HFF-Myc (cell line): ENCODE results near the gene SHROOM1.

Experiments used
- DNase-seq: peaks from one replicate; pipeline ENCODE4 v3.0.0-alpha.2; 2011; ENCODE audit warnings: low read depth; ENCODE audit errors: extremely low read depth
- H3K4me3 ChIP-seq: replicated peaks from 2 replicates; pipeline ENCODE4 v1.5.1; 2011; ENCODE audit warnings: low read depth, mild to moderate bottlenecking, control low read depth, low read length
- TF ChIP-seq, protein P1 (sequence below): IDR thresholded peaks from 2 replicates; pipeline ENCODE4 v1.5.1; 2012; ENCODE audit warnings: mild to moderate bottlenecking, low read depth, low read length, control low read depth; ENCODE audit errors: missing control alignments

Gene SHROOM1, protein sequence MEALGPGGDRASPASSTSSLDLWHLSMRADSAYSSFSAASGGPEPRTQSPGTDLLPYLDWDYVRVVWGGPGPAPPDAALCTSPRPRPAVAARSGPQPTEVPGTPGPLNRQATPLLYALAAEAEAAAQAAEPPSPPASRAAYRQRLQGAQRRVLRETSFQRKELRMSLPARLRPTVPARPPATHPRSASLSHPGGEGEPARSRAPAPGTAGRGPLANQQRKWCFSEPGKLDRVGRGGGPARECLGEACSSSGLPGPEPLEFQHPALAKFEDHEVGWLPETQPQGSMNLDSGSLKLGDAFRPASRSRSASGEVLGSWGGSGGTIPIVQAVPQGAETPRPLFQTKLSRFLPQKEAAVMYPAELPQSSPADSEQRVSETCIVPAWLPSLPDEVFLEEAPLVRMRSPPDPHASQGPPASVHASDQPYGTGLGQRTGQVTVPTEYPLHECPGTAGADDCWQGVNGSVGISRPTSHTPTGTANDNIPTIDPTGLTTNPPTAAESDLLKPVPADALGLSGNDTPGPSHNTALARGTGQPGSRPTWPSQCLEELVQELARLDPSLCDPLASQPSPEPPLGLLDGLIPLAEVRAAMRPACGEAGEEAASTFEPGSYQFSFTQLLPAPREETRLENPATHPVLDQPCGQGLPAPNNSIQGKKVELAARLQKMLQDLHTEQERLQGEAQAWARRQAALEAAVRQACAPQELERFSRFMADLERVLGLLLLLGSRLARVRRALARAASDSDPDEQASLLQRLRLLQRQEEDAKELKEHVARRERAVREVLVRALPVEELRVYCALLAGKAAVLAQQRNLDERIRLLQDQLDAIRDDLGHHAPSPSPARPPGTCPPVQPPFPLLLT

DNA sequence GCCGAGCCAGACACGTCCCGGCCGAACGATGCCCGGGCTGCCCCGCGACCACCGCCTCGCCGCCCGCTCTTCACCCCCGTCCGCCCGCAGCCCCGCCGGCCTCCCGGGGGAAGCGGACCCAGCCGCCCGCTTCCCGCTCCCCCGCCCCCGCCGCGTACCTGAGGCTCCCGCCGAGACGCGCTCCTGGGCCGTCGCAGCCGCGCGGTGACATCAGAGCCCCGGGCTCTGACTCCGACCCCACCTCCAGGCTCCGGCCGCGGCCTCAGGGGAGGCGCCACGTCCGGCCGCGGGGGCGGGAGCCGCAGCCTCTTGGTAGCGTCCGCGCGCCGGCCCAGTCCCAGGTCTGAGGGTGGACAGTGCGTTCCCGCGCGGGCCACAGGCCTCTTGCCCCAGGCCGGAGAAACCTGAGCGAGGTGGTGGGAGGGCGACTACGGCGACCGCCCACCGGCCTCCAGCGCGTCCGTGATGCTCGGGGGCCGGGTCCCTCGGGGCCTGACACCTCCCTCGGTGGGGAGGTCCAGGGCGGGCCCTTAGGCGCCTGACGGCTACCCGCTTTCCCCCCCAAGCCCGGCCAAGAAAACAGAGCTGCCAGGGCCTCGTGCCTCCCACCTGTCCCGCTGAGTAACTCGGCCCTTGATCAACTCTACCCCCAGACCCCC, at the start of gene SHROOM1:
Gene SHROOM1, minus strand, starts transcription at position 212 of the 659 bp plus-strand sequence. CDS start 4,507 bp downstream, outside the sequence.
- no peak for DNase-seq
- TF ChIP-seq, protein P1, sequence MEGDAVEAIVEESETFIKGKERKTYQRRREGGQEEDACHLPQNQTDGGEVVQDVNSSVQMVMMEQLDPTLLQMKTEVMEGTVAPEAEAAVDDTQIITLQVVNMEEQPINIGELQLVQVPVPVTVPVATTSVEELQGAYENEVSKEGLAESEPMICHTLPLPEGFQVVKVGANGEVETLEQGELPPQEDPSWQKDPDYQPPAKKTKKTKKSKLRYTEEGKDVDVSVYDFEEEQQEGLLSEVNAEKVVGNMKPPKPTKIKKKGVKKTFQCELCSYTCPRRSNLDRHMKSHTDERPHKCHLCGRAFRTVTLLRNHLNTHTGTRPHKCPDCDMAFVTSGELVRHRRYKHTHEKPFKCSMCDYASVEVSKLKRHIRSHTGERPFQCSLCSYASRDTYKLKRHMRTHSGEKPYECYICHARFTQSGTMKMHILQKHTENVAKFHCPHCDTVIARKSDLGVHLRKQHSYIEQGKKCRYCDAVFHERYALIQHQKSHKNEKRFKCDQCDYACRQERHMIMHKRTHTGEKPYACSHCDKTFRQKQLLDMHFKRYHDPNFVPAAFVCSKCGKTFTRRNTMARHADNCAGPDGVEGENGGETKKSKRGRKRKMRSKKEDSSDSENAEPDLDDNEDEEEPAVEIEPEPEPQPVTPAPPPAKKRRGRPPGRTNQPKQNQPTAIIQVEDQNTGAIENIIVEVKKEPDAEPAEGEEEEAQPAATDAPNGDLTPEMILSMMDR = no peak

DNA sequence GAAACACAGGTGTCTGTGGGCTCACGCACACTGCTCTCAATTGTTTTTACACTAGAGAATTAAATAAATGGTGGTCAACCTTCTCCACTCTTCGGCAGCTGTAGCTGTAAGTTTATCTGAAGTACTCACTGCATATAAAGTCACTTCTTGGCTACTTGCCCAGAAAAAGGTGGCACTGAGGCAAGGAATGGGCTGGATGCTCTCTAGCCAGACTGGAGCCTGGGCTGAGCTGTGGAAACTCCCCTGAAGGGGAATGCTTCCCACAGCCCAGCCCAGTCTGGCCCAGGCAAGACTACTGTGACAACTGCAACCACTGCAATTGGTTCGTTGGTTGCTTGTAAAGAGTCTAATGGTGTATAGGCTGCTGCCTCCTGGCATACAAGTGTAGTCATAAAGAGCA, 47.5 kb upstream of the SHROOM1 start:
- H3K4me3 ChIP-seq = no peak overlapping the region
- DNase-seq = no peak
- TF ChIP-seq, protein P1 = no peak

More for the DNA sequence above, at the start of gene SHROOM1:
- peak within 1 kb of the TSS; percentile 52 for H3K4me3 ChIP-seq

DNA sequence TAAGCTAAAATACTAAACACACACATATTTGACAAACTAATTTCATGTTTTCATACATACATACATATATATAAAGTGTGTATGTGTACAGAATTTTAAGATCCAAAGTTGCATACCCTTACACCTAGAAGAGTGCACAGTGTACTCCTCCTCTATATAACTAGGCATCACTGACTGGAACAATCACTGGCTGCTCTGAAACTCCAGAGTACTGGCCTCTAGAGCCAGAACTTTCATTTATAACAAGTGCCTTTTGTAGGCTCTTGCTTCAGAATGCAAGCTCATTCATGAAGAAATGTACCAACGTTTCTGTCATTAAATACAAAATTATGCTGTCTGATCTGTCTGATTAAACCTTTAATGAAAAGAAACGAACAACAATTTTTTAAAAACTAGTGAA, 47.0 kb upstream of the SHROOM1 start:
- no peak for DNase-seq
- TF ChIP-seq, protein P1 = no peak
- H3K4me3 ChIP-seq = no peak overlapping the region

DNA sequence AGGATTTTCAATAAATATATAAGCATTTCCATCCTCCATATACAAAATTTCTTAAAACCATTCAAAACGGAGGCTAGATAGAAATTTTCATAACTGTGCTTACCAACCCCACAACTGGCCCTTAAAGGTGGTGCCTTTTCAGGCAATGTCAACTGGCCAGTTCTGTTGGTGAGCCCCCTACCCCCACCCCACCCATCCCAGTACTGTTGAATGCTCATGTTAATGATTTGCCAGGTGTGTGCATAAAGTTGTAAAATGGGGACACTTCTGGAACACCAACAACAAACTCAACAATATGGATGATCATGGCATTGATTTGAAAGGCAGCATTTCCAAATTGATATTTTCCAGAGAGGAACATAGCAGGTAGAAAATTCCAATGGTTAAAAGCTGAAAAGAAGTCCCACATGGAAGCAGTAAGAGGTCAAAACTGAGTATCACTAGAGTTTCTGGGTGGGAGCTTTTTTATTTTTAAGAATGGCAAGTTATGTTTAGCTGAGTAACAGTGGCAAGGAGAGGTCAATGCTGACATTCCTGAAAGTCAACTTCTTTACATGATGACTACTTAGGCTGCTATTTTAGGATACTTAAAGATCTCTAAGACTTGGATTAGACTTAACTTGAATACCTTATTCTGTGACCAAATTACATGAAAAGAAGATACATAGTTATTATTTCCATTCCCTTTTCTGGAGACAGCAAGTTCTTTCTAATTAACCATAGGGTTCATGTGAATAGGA, 45.7 kb upstream of the SHROOM1 start:
- TF ChIP-seq, protein P1 = no peak
- DNase-seq = no peak
- H3K4me3 ChIP-seq = no peak overlapping the region

DNA sequence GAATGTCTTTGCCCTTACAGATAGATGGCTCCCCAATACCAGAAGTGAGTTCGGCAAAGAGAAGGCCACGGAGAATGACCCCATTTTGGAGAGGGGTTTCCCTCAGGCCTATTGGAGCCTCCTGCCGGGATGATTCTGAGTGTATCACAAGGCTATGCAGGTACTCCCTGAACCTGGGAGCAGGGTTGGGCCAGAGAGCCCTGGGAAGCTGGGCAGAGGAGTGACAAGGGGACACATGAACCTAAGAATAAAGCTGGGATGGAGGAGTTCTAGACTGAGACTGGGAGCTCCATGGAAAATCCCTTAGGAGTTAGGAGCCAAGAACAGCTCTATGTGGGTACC, 43.5 kb upstream of the SHROOM1 start:
- no peak for DNase-seq
- TF ChIP-seq, protein P1 = no peak
- H3K4me3 ChIP-seq = no peak overlapping the region

DNA sequence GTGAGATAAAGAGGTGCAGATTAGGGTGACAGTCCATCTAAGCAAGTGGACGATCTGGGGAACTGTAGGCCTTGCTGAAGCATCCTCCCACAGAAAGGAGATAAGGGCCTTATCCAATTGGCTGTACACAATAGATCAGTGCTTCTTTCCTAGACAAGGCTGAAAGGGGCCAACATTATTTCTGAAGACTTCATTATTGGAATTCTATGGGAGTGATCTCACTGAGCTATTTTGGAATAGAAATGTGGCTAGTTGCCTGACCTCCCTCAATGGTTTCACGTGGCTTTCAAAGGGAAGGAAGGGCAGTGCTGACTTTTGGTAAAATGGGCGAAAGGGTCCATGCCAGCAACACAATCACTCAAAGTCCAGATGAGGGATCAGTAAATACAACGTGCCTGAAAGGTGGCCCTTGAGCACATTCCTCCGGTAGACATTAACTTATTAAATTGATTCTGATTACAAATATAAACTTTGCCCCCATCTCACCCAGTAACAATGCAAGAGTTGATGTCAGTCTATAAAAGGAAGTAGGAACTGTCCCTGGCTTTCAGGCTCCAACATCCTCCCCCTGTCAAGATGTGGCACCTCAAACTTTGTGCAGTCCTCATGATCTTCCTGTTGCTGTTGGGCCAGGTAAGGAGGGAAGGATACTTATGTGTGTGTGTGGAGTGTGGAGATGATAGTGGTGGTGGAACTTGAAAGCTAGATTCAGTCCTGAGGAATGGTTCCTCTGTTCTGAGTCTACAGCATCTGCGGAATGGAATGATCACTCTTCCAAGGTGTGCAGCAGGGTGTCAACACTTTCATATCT, 42.9 kb upstream of the SHROOM1 start, which contains the start of gene LEAP2:
Gene LEAP2, plus strand, starts transcription at position 550 of the 811 bp plus-strand sequence. Its CDS starts 27 bp downstream, at position 577.
- no peak for DNase-seq
- no peak within 1 kb of the TSS for H3K4me3 ChIP-seq
- TF ChIP-seq, protein P1 = no peak
